ENCODE data around the gene SERPINE3. TPM values are rescaled to one million over a fixed set of nuclear protein-coding genes. Genes with fewer than 3 reads are reported as not detected.

Gene SERPINE3
- total RNA-seq, 1 donor from 2014 or later, result not detected

DNA sequence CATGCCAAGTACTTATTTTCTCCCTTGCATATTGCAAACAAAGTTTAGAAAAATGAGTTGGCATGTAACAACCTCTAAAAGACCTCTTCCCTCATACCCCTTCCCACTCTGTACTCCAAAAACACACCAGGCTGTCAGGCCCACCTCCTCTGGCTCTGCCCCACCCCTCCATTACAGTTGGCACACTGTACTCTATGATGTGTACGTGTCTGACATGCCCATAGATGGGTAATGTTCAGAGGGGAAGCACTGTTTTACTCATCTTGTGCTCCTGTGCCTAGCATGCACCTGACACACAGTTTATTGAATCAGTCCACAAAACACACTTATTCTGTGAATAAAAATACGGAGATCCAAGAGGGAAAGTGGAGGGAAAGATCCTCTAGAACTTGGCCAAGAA, 45.6 kb downstream of the SERPINE3 start:
- no peak for DNase-seq (ENCODE audit: low read depth)
- TF ChIP-seq, protein P1, sequence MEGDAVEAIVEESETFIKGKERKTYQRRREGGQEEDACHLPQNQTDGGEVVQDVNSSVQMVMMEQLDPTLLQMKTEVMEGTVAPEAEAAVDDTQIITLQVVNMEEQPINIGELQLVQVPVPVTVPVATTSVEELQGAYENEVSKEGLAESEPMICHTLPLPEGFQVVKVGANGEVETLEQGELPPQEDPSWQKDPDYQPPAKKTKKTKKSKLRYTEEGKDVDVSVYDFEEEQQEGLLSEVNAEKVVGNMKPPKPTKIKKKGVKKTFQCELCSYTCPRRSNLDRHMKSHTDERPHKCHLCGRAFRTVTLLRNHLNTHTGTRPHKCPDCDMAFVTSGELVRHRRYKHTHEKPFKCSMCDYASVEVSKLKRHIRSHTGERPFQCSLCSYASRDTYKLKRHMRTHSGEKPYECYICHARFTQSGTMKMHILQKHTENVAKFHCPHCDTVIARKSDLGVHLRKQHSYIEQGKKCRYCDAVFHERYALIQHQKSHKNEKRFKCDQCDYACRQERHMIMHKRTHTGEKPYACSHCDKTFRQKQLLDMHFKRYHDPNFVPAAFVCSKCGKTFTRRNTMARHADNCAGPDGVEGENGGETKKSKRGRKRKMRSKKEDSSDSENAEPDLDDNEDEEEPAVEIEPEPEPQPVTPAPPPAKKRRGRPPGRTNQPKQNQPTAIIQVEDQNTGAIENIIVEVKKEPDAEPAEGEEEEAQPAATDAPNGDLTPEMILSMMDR (IDR thresholded peaks at IDR 0.05; ENCODE audit: insufficient read depth, low read length, poor library complexity, severe bottlenecking), result no peak
- Histone ChIP-seq H3K4me3 (ENCODE audit: low read depth, low read length) (no peak overlapping the region), H3K27me3 (ENCODE audit: control insufficient read depth, insufficient read depth, low read length) (no peaks in the 10 kb centered on the region), H3K36me3 (ENCODE audit: control insufficient read depth, insufficient read depth, low read length) (no peaks in the 10 kb centered on the region)

DNA sequence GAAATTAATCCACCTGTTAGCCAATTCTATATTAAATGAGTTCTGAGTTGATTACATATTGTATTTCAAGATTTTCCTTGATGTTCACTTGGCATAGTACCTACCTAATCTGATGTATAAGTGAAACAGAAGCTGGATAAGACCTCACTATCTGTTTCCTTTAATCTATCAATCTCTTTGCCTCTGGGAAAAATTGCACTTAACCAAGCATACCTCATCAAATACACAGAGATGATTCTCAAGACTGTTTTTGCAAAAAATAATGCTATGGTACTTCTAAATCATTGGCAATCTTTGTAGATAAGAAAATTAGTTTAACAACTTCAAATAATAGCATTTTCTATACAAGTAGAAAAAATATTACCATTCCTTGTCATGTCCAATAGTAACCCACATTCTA, 55.2 kb downstream of the SERPINE3 start:
- TF ChIP-seq, protein P1 (IDR thresholded peaks at IDR 0.05; ENCODE audit: insufficient read depth, low read length, poor library complexity, severe bottlenecking), result no peak
- no peaks in the 10 kb centered on the region for H3K36me3 ChIP-seq (ENCODE audit: control insufficient read depth, insufficient read depth, low read length)

DNA sequence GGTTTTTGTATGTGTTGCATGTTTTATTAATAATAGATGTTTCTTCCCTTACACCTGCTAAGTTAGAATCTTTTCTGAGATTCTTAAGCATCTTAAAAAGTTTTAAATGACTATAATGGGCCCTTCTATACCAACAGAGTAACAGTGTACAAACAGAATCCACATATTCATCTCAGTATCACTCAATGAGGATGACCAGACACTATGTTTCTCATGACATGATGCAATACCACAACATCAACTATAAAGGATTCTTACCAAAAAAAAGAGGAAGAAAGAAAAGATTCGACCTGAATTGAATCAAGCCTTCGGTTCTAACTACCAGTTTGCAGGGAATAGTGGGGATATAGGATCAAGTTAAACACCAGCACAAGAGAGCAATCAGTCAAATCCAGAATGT, 56.9 kb downstream of the SERPINE3 start:
- no peak overlapping the region for H3K4me3 ChIP-seq (ENCODE audit: low read depth, low read length)
- H3K27me3 ChIP-seq (ENCODE audit: control insufficient read depth, insufficient read depth, low read length), result no peaks in the 10 kb centered on the region
- H3K36me3 ChIP-seq (ENCODE audit: control insufficient read depth, insufficient read depth, low read length), result no peaks in the 10 kb centered on the region
- no peak for DNase-seq (ENCODE audit: low read depth)
- TF ChIP-seq, protein P1 (IDR thresholded peaks at IDR 0.05; ENCODE audit: insufficient read depth, low read length, poor library complexity, severe bottlenecking), result no peak

More for the DNA sequence above, 55.2 kb downstream of the SERPINE3 start:
- no peak for DNase-seq (ENCODE audit: low read depth)
- H3K27me3 ChIP-seq (ENCODE audit: control insufficient read depth, insufficient read depth, low read length), result no peaks in the 10 kb centered on the region
- no peak overlapping the region for H3K4me3 ChIP-seq (ENCODE audit: low read depth, low read length)

DNA sequence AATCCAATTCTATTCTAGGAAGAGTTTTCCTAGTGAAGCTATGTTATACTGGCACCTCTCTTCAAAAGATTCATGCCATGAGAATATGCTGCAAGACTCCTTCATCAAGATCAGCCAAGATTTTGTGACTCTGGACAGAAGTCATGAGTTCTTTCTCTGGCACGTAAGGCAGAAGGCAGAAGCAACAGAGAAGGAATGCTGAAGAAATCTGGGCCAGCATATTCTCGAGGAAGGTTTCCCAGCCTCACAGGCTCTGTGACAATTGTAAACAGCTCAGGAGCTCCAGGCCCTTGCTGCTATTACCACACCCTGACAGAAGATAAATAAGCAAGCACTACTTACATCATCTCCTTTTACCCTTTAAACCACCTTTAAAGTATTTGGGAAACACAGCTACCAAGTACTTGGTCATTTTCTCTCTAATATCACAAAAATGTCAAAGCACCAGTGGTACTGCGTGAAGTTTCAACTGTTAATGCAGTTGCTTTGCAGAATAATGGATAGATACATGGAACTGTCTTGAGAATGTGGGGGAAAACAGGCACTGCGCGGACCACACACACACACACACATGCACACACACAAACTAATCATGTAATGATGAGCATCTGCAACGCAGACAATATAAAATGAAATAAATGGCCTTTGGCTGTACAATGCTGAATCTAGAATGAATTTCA, 57.9 kb downstream of the SERPINE3 start:
- TF ChIP-seq, protein P1 (IDR thresholded peaks at IDR 0.05; ENCODE audit: insufficient read depth, low read length, poor library complexity, severe bottlenecking), result no peak
- Histone ChIP-seq H3K4me3 (ENCODE audit: low read depth, low read length) (no peak overlapping the region), H3K36me3 (ENCODE audit: control insufficient read depth, insufficient read depth, low read length) (no peaks in the 10 kb centered on the region), H3K27me3 (ENCODE audit: control insufficient read depth, insufficient read depth, low read length) (no peaks in the 10 kb centered on the region)
- DNase-seq (ENCODE audit: low read depth), result no peak

DNA sequence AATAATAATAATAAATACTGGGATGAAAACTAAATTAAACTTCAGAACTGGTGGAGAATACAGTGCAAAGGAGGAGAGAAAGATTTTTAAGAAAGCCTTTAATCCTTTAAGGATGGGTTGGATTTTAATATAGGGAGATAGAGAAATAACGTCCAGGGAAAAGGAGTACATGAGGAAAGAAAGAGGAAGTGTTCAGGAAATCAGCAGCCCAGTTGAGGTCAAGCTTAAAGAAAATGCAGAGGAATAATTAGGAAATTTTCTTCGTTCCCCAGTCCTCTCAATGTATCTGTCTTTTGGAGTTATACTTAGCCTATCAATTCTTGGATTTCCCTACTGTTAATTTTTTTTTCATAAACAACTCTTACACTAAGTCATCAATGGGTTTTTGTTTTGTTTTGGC, 65.7 kb downstream of the SERPINE3 start:
- no peaks in the 10 kb centered on the region for H3K36me3 ChIP-seq (ENCODE audit: control insufficient read depth, insufficient read depth, low read length)
- TF ChIP-seq, protein P1 (IDR thresholded peaks at IDR 0.05; ENCODE audit: insufficient read depth, low read length, poor library complexity, severe bottlenecking), result no peak
- no peak overlapping the region for H3K4me3 ChIP-seq (ENCODE audit: low read depth, low read length)
- H3K27me3 ChIP-seq (ENCODE audit: control insufficient read depth, insufficient read depth, low read length), result no peaks in the 10 kb centered on the region
- no peak for DNase-seq (ENCODE audit: low read depth)

DNA sequence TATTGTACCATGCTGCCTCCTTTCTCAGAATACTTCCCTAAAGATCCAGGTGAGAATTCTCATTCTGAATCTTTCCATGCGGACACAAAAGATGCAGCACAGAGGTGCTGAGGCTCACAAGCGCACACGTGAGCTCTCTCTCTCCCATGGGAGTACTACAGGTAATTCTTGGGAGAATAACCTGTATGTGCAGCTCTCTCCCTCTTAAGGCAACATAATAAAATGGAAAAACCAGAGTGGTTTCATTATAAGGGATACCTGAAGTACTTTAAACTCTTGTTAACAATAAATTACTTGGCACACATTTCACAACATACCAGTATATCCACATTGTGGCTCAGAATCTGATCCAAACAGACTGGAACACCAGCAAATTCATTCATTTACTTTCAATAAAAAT, 72.9 kb downstream of the SERPINE3 start:
- TF ChIP-seq, protein P1 (IDR thresholded peaks at IDR 0.05; ENCODE audit: insufficient read depth, low read length, poor library complexity, severe bottlenecking), result no peak
- no peaks in the 10 kb centered on the region for H3K36me3 ChIP-seq (ENCODE audit: control insufficient read depth, insufficient read depth, low read length)
- no peak for DNase-seq (ENCODE audit: low read depth)
- H3K27me3 ChIP-seq (ENCODE audit: control insufficient read depth, insufficient read depth, low read length), result no peaks in the 10 kb centered on the region
- H3K4me3 ChIP-seq (ENCODE audit: low read depth, low read length), result no peak overlapping the region

Data from kidney epithelial cell (primary cell).